ENCODE measurements around the gene MROH2A. TPM values are rescaled to one million over a fixed set of nuclear protein-coding genes. Genes with fewer than 3 reads are reported as not detected.
A peak's percentile ranks its signal among the peaks of the same experiment; 100 is the strongest.

MROH2A gene
- total RNA-seq, 1 experiment from 2014 or later = not detected

- no peak for TF ChIP-seq PRDM15 (CRISPR knock-in tag; IDR thresholded peaks at IDR 0.05)
- TF ChIP-seq RELA (CRISPR knock-in tag; IDR thresholded peaks at IDR 0.05; ENCODE audit: borderline replicate concordance) = no peak
- no peak for TF ChIP-seq MXD4 (CRISPR knock-in tag; IDR thresholded peaks at IDR 0.05; ENCODE audit: borderline replicate concordance)
Observed at GRCh38 chr2:233858331-233858730, 80.2 kb downstream of the MROH2A start (continued).

- no peak overlapping the region for H3K4me3 Mint-ChIP-seq
- H3K27me3 Mint-ChIP-seq (ENCODE audit: low read depth) = no peaks in the 10 kb centered on the region
- peaks cover 15% of the 10 kb centered on the region for H3K9me3 Mint-ChIP-seq
- H3K4me1 Mint-ChIP-seq = peaks cover 28% of the 10 kb centered on the region
- DNase-seq (ENCODE audit: low spot score) (no peak), ATAC-seq (peak; percentile 69)
- POLR2A ChIA-PET = no interaction called here
- TF ChIP-seq ZNF232 (CRISPR knock-in tag; IDR thresholded peaks at IDR 0.05) = no peak
- no peak for TF ChIP-seq ATF6 (CRISPR knock-in tag; IDR thresholded peaks at IDR 0.05)
- TF ChIP-seq ATF1 (CRISPR knock-in tag; IDR thresholded peaks at IDR 0.05) = no peak
- no peak for TF ChIP-seq PREB (CRISPR knock-in tag; IDR thresholded peaks at IDR 0.05; ENCODE audit: borderline replicate concordance)
- no peak for TF ChIP-seq MAX (CRISPR knock-in tag; IDR thresholded peaks at IDR 0.05)
- no peak for TF ChIP-seq MYBL2 (CRISPR knock-in tag; IDR thresholded peaks at IDR 0.05)
- no peak for TF ChIP-seq ESRRA (CRISPR knock-in tag; IDR thresholded peaks at IDR 0.05; ENCODE audit: borderline replicate concordance)
- no peak for TF ChIP-seq ZNF317 (CRISPR knock-in tag; IDR thresholded peaks at IDR 0.05; ENCODE audit: borderline replicate concordance, low read depth)
- no peak for TF ChIP-seq ZBTB21 (CRISPR knock-in tag; IDR thresholded peaks at IDR 0.05; ENCODE audit: borderline replicate concordance)
- TF ChIP-seq ETV6 (CRISPR knock-in tag; IDR thresholded peaks at IDR 0.05) = no peak
- H3K27ac Mint-ChIP-seq = no peak overlapping the region
- H3K36me3 Mint-ChIP-seq = peaks cover 33% of the 10 kb centered on the region
- CTCF ChIA-PET = no interaction called here
Observed at GRCh38 chr2:233862261-233862768, 84.2 kb downstream of the MROH2A start.

GRCh38 chr2:233865838-233866237 is 87.7 kb downstream of the MROH2A start:
- POLR2A ChIA-PET = no interaction called here
- ATAC-seq = peak; percentile 60
- CTCF ChIA-PET = interaction anchor here (0.9 kb wide), 1 partner anchor 9 kb away, joined by 3 read pairs; no protein-coding TSS in a partner anchor

More at GRCh38 chr2:233865838-233866237, 87.7 kb downstream of the MROH2A start:
- no peak overlapping the region for H3K27ac Mint-ChIP-seq
- peaks cover 35% of the 10 kb centered on the region for H3K36me3 Mint-ChIP-seq
- H3K4me1 Mint-ChIP-seq = peaks cover 28% of the 10 kb centered on the region
- H3K9me3 Mint-ChIP-seq = peaks cover 28% of the 10 kb centered on the region
- TF ChIP-seq CBFB (CRISPR knock-in tag; IDR thresholded peaks at IDR 0.05; ENCODE audit: low read depth) (no peak), CTCF (IDR thresholded peaks at IDR 0.05) (0 out of 2 replicates have a peak, but pooled peaks have one; percentile 29)
- H3K27me3 Mint-ChIP-seq (ENCODE audit: low read depth) = peaks cover 19% of the 10 kb centered on the region
- H3K4me3 Mint-ChIP-seq = peak overlapping the region; percentile 36; the same call in 1 of the 2 replicates
- peak; percentile 32 for DNase-seq (ENCODE audit: low spot score)
